Suppressor macrophage treated with lipopolysaccharide for 1 hour (primary cell): ENCODE data around the gene SSBP4.
"Not testable (repeated sequence)": the region's sequence is repeated elsewhere in the genome, so short reads cannot be mapped to it uniquely, and the experiment has no call there.

Source experiments
- DNase-seq, 3 donors: peaks; one replicate each; pipeline ENCODE4 v3.0.0-alpha.2; 2020 to 2022

Gene SSBP4

DNA sequence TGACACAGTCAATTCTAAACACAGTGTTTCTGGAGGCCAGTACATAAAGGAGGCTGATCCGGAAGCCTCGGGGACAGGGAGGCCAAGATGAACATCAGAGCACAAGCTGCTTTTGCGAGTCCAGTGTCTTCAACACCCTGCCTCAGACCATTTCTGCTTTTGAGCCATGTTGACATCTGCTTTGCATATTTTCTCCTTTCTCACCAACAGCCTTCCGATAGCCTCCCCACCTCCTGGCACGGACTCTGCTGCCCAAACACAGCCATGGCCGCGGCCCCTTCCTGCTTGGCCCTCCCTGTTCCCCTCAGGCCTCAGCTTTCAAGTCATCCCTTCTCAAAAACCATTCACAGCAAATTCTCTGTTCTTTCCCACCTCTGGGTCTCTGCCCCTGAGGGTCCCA lies 25.4 kb upstream of the SSBP4 start:
- DNase-seq: peak; percentile 82 to 91 (median 85)

DNA sequence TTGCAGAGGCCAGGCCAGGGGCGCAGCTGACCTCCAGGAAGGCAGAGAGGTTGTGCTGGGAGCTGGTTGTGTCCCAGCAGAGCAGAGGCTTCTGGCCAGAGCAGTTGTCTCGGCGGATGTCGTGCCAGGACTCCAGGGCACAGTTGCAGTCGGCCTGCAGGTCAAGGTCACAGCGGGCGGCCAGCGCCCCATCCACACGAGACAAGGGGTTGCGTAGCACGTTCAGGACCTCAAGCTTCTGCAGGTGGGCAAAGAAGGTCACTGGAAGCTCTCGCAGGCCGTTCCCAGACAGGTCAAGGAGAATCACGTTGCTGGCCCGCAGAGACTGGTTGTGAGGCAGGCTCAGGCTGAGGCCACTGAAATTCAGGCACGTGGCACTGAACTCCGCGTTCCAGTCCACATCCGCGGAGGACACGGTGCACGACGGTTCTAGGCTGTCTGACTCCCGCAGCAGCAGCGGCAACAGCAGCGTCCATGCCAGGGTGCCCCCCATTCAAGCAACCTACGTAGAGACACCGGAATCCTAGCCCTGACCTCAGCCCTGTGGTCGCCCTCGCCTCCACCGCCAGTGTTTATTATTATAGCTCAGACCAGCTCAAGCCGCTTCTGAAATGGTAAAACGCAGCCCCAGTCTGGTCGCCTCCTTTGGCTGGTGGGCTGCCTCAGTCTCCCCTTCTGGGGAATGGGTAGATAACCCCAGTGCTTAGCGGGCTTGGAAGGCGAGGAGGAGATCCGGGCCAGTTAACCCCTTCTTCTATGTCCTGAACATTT lies 22.5 kb upstream of the SSBP4 start:
- DNase-seq: peak in 1 of 3 donors; percentile 15

DNA sequence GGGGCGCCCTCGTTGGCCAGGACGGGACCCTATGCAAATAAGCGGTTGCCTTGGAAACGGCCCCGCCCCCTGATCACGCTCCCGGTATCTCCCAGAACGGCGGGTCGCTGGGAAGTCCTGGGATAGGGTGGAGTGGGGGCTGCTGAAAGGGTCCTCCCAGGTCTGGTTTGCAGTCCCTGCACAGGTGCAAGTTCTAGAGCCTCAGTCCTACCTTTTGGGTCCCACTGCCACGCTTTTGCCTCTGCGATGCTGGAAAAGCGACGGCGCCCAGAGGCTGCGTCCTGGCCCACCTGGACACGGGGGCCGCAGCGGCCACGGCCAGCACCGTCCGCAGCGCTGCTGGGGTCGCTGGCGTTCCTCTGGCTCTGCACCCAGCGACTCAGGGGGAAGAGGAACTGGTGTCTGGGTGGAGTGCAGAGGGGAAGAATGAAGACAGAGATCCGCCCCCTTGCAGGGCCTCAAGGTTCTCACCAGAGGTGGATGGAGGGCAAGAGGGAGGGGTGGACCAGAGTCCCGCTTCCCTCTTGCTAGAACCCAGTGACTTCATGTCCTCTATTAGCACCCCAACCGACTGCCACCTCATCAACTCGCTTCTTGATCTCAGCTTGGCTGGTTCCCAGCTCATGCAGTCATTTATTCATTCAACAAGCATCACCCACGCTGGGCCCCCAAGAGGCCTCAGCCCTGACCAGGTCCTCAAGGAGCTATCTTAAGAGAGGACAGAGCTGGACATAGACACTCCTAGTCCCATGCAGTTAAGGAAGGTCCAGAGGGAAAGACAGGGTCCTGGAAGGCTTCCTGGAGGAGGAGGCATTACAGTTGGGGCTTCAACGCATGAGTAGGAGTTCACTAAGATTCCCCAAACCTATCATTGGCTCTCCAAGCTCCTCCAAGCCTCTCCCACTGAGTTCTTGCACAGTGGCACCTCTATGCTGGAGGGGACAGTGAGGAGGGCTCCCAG lies 21.7 kb upstream of the SSBP4 start, which contains the start of gene LRRC25:
LRRC25 (minus strand) TSS at position 381 of the 961 bp plus-strand sequence. CDS start 659 bp downstream, outside the sequence.
- DNase-seq: peak; percentile 73 to 85 (median 83)

DNA sequence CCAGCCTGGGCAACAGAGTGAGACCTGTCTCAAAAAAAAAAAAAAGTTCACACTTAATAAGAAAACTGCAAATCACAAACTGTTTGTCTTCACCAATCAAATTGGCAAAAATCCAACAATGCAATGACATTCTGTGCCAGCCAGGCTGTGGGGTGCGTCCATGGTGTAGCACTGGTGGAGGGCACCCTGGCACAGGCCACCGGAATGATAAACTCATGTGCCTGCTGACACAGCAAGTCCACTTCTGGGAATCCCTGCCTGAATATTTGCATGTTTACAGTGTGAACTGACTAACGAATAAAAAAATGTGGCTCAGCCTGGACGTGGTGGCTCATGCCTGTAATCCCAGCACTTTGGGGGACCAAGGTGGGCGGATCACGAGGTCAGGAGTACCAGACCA lies 20.2 kb upstream of the SSBP4 start:
- peak; percentile 83 to 95 (median 88) for DNase-seq

DNA sequence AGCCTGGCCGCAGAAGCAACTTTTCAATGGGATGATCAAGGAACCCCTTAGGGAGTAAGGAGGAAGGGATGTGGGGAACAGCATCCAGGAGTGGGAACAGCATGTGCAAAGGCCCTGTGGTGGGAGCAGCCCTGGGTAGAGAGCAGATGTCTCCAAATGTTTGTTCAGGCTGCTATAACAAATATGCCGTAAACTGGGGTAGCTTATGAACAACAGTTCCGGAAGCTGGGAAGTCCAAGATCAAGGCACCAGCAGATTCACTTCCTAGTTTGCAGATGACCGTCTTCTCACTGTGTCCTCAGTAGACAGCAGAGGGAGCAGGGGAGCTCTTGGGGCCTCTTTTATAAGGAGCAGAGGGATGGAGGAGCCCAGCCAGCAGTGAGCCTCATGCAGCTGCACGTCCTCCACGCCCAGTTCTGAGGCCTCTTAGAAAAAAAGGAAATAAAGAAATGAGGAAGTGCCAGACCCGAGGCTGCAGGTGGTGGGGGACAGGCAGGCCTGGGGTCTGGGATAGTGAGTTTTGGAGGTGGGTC lies 17.6 kb upstream of the SSBP4 start:
- peak; percentile 94 to 97 (median 96) for DNase-seq

DNA sequence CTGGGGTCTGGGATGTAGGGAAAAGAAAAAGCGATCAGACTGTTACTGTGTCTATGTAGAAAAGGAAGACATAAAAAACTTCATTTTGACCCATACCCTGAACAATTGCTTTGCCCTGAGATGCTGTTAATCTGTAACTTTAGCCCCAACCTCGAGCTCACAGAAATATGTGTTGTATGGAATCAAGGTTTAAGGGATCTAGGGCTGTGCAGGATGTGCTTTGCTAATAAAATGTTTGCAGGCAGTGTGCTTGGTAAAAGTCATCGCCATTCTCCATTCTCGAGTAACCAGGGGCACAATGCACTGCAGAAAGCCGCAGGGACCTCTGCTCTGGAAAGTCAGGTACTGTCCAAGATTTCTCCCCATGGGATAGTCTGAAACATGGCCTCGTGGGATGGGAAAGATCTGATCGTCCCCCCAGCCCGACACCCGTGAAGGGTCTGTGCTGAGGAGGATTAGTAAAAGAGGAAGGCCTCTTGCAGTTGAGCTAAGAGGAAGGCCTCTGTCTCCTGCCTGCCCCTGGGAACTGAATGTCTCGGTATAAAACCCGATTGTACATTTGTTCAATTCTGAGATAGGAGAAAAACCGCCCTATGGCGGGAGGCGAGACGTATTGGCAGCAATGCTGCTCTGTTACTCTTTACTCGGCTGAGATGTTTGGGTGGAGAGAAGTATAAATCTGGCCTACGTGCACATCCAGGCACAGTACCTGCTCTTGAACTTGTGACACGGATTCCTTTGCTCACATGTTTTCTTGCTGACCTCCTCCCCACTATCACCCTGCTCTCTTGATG lies 16.5 kb upstream of the SSBP4 start:
- not testable (repeated sequence) for DNase-seq

DNA sequence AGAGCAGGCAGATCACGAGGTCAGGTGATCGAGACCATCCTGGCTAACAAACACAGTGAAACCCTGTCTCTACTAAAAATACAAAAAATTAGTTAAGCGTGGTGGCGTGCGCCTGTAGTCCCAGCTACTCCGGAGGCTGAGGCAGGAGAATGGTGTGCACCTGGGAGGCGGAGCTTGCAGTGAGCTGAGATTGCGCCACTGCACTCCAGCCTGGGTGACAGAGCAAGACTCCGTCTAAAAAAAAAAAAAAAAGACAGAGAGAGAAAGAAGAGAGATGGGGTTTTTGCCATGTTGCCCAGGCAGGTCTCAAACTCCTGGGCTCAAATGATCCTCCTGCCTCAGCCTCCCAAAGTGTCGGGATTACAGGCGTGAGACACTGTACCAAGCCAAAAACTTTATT lies 13.4 kb upstream of the SSBP4 start:
- DNase-seq: not testable (repeated sequence)

DNA sequence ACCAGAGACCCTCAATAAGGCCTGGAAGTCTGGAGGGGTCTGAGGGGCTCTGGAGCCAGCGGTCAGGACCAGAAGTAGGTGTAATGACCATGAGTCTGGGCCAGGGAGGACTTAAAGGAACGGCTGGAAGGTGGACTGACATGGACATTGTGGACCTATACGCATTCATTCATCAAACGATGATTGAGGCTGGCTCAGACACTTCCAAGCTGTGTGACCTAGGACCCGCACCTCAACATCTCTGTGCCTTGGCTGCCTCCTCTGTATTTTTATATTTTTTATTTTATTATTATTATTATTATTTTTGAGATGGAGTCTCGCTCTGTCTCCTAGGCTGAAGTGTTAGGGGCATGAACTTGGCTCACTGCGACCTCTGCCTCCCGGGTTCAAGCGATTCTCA lies 12.4 kb upstream of the SSBP4 start:
- DNase-seq: no peak

DNA sequence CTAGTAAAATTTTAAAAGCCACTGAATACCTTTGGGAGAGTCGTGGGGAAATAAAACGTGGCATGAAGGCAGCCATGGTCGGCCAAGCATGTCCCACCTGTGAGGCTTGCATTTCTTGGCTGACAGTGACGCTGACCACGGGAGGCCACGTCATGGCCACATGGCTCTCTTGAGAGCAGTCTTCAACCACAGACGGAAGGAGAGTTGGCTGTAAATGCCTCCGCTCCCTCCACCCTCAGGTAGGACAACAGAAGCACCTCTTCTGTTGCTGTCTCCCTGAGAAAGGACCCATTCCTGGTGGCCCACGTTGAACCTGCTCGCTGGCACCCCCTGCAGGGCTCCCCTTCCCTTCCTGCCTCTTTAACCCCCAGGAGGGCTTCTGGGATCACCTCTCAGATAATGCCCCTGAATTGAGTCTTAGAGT lies 11.1 kb upstream of the SSBP4 start:
- peak; percentile 49 to 82 (median 68) for DNase-seq

DNA sequence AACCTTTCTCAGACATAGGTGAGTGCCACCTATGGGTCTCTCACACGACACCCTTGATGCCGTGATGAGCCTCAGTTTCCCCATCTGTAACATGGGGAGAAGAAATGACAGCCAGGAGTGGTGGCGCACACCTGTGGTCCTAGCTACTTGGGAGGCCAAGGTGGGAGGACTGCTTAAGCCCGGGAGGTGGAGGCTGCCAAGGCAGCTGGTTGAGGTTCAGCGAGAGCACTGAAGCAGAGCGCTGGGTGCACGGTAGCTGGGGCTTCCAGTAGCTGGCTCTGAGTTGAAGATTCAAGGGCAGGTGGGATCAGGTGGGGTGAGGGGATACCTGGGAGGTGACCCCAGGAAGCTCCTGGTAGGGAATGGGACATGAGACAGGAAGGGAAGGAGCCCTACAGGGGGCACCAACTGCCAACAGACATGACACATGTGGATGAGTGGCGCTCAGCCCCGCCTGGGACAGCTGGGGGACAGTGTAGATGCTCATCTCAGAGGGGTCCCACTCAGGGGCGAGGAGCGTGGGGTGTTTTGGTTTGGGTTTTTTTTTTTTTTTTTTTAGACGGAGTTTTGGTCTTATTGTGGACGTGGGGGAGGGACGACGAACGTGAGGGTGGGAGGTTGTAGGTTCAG lies 6.5 kb upstream of the SSBP4 start:
- no peak for DNase-seq

DNA sequence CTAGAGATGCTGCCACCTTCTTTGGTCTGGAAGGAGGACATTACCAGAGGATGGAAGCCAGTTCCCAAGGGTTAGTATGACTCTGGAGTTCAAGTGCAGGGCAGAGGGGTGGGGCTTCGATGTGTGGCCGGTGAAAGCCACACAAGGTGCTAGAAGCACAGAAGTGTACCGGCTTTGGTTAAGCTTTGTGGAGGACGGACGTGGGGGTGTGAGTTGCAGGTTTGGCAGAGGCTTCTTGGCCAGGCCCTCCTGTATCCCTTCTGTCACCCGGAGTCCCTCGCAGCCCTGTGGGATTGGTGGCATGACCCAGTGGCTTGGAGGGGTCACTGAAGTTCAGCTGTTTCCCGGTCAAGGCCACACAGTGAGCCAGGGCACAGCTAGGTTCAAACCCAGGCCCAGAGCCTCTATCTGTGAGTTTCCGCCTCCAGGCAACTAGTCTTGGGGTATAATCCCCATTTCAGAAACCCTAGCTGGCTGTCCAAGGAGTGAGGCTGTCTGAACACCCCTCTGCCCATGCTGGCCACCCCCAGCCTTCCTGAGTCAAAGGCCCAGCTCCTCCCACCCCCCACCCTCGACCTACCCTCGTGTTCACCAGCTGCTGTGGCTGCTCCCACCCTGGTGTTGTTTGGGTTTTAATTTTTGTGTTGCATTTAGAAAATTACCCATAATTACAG lies 4.6 kb upstream of the SSBP4 start:
- DNase-seq: peak; percentile 33 to 34 (median 34)

DNA sequence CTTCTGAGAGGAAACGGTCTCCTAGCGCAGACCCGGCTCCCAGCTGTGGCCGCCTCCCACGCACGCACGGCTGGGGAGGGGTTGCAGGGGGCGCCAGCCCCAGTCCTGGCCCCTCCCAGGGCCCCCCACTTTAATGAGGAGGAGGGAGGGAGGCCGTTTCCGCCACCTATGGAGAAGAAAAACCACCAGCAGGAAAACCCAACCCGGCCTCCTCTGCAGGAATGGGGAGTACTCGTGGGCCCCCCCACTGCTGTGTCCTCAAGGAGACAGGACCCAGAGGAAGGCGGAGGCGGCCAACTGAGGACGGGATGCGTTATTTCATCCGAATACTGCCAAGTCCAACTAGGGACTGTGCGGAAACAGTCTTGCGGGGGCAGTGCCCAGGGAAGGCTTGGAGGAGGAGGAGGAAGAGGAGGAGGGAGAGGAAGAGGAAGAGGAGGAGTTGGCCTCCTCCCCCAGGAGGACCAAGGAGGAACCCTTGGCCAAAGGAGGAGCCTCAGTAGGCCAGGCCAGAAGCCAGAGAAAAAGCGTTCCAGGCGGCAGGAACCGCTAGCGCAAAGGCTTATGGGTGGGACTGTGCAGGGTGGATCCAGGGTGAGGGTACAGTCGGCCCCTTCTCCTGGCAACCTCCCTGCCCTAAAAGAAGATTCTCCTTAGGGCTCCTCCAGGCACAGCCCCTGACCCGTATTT lies 3.9 kb upstream of the SSBP4 start:
- DNase-seq: peak; percentile 76 to 84 (median 79)

DNA sequence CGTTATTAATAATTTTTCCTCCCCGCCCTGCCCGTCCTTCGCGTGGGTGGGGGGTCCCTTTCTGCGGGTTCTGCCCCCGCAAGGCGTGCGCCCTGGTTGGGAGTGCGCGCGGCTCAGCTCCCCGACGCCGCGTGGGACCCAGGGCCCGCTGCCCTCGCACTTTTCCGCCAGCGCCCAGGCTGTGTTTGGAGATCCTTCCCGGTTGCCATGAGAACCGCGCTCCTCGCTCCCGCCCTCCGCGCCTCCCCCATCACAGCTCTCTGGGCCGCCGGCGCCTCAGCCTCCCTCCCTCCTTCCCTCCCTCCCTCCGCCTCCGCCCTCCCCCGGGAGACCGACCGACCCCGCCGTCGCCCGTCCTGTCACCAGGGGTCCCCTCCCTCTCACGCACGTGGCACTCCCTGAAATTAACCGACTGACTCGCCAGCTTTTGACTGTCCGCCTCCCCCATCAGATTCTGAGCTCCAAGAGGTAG lies 2.4 kb upstream of the SSBP4 start:
- peak; percentile 72 to 84 (median 75) for DNase-seq

DNA sequence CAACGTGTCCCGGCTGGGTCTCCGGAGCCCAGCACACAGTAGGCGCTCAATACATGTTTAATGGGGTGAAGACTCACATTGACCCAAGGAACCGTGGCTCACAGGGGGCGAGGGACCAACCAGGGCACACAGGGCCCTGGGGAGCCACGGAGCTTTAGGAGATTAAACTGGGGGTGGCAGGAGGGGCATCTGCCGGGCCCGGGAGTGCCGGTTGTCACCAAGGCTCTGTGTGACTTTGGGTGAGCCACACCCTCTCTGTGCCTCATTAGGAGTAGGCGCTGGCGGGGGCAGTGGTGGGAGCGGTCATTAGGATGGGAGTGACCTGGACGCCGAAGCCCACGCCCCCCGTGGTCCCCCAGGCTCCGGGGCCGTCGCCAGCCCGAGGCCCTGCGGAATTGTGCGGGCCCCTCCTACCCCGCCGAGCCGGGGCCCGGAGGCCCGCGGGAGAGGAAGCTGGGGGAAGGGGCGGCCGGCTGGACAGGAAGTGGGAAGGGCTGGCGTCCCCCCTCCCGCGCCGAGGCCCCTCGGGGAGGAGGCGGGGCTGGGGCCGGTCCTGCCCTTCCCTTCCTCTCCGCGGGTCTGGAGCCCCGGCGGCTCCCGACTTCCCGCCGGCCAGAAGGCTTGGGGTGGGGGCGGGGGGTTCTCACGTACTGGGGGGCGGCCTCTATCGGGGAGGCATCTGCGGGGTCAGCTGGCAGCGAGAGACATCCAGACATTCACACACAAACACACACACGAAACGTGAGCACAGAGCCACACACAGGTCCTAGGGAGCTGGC lies 1.8 kb upstream of the SSBP4 start:
- peak in 2 of 3 donors; percentile 49 to 76 for DNase-seq

DNA sequence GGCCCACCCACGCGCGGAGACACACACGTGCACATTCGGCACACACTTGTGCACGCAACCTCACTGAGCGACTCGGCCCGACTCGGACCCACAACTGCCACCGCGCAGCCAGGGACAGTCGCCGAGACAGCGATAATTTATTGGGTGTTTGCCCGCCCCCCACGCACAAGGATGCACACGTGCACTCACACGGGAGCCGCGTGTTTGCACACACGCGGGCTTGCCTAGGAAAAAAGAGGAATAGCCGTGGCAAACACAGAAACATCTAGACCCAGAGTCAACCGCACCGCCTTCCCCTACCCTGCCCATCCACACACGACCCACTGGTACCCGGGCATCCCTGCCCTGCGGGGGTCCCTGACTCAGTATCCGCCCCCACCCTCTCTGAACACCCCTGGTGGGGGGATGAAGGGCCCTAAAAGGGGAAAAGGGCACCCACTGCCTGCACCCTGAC lies 1.1 kb upstream of the SSBP4 start:
- peak in 2 of 3 donors; percentile 53 to 58 for DNase-seq

DNA sequence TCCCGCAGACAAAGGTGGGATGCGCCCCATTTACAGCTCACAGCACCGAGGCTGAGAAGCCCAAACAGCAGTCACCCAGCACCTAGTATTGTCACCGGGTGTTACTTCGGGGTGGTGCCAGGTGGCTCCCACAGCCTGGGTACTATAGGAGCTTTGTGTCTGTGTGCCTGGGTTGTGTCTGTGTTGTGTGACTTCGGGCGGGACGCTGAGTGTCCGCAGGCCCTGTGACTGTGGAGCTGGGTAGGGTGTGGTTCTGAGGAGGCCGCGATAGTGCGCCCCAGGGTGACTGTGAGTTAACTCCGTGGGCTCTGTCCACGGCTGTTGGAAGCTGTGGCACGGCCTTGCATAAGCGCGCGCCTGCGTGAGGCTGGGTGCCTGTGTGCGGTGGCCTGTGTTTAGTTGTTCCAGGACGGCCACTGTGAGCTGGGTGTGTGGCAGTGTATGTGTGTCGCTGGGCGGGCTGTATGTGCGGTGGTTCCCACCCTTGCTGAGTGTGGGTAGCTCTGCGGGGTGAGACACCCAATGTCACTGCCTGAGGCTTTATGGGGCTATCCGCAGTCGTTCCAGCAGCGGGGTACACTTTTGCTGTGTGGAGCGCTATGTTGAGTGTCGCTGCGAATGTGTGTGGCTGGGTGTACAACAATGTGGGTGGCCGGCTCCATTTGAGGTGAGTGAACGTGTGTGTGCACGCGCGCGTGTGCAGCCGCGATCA lies 559 bp upstream of the SSBP4 start:
- DNase-seq: peak; percentile 37 to 57 (median 53)

DNA sequence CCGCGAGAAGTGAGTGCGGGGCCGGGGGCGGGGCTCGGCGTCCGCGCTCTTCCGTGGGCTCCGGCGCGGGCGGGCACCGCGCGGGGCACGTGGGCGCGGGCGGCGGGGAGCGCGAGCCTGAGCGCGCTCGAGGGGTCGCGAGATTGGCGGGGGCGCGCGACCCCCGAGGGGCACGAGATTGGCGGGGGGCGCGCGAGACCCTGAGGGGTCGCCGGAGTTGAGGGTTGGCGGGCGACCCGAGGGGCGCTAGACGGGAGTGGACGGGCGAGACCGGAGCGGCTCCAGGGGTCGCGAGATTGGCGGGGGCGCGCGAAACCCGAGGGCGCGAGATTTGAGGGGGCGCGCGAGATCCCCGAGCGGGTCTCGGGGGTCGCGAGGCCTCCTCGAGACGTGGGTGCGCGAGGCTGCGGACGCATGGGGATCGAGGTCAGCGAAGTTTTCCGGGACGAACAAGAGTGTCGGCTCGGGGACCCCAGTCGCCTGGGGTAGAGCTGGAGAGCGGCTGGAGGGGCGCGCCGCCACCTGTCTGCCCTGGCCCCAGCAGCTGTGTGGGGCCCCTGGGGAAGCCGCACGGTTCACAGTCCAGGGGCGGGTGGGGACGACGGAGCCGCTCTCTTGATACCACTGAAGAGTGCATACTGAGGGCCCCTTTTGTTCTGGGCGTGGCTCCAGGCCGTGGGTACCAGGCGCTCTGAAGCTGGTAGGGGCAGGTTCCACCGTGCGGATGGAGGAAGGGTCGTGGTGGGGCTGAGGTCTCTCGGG lies 682 bp downstream of the SSBP4 start:
- peak in 1 of 3 donors; percentile 42 for DNase-seq

DNA sequence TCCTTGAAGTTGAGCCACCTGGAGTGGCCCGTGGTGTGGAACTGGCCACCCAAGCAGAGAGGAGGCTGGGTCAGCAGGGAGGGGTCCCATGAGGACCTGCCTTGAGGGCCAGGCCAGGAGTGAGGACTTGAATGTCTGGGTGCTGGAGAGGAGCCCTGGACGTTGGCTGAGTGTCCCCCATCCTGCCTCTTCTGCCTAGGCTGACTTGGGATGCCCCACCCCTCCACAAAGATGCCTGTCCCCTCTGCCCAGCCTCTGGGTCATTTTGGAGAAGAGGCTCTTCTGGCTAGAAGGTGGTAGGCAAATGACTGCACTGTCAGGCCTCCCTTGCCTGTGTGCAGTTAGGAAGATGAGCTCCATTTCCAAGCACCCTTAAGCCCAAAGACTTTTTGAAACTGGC lies 1.7 kb downstream of the SSBP4 start:
- DNase-seq: no peak
